Panc1 (cell line): ENCODE data around the gene SETDB1. TPM values are rescaled to one million over a fixed set of nuclear protein-coding genes. Genes with fewer than 3 reads are reported as not detected.

ENCODE experiments used
- ATAC-seq: fragments of 200-7000 bp; cut with Tn5 transposase; 2 replicates; pipeline ENCODE4 v1.9.1; 2020; ENCODE audit warnings: mild to moderate bottlenecking, moderate library complexity
- BruUV-seq: library from RNA; stranded (reverse); fragments of 400-500 nt; replicated peaks from 2 replicates; lab custom pipeline; 2021; lab: Mats Ljungman, UMichigan
- CTCF ChIA-PET: fragments of 300-600 bp; sonication (Branson Sonifier 250); formaldehyde crosslinking; loops from one replicate; lab custom pipeline; 2022; ENCODE audit warnings: antibody characterized with exemption; lab: Charles Lee
- POLR2A ChIA-PET: fragments of 300-600 bp; sonication (Branson Sonifier 250); formaldehyde crosslinking; loops from one replicate; lab custom pipeline; 2022; ENCODE audit warnings: antibody characterized with exemption; lab: Charles Lee
- DNase-seq: peaks from one replicate; pipeline ENCODE4 v3.0.0-alpha.2; 2010; ENCODE audit warnings: low read depth, low spot score
- H3K27ac ChIP-seq: 2 replicates; pipeline ENCODE4 v1.5.1; 2011; ENCODE audit warnings: mild to moderate bottlenecking, low read length, inconsistent platforms
- H3K27me3 ChIP-seq: fragments of 200-500 bp; sonication (Bioruptor generic); 2 replicates; pipeline ENCODE4 v1.6.0; 2014; ENCODE audit warnings: low read length, inconsistent platforms; ENCODE audit not compliant: control insufficient read depth, insufficient read depth
- H3K36me3 ChIP-seq: fragments of 200-500 bp; sonication (Bioruptor generic); 2 replicates; pipeline ENCODE4 v1.5.1; 2014; ENCODE audit warnings: inconsistent platforms, mild to moderate bottlenecking, low read length, moderate library complexity; ENCODE audit not compliant: control insufficient read depth, insufficient read depth
- H3K4me1 ChIP-seq: 2 replicates; pipeline ENCODE4 v1.5.1; 2011; ENCODE audit warnings: inconsistent platforms, mild to moderate bottlenecking, low read length, moderate library complexity; ENCODE audit not compliant: control insufficient read depth, insufficient read depth
- H3K4me3 ChIP-seq, 2 experiments: 2 replicates each; pipeline ENCODE4 v1.5.1; 2011 to 2012; ENCODE audit warnings: low read depth in 2 of 2, low read length in 2 of 2, mild to moderate bottlenecking in 2 of 2, inconsistent platforms in 1 of 2, moderate library complexity in 1 of 2
- H3K9me3 ChIP-seq: fragments of 200-500 bp; sonication (Bioruptor generic); 2 replicates; pipeline ENCODE4 v1.5.1; 2014; ENCODE audit warnings: low read depth, mild to moderate bottlenecking, inconsistent platforms, low read length, moderate library complexity; ENCODE audit not compliant: control insufficient read depth, insufficient read depth
- POLR2AphosphoS5 ChIP-seq: IDR thresholded peaks from 2 replicates; pipeline ENCODE4 v1.6.1; 2012; ENCODE audit warnings: mild to moderate bottlenecking, low read depth, low read length, moderate library complexity
- SIN3A ChIP-seq: IDR thresholded peaks from 2 replicates; pipeline ENCODE4 v1.6.1; 2012; ENCODE audit warnings: low read depth, mild to moderate bottlenecking, low read length, moderate library complexity, borderline replicate concordance; ENCODE audit not compliant: insufficient read depth
- TCF7L2 ChIP-seq: IDR thresholded peaks from 2 replicates; pipeline ENCODE4 v1.6.1; 2011; ENCODE audit warnings: mild to moderate bottlenecking, low read depth, low read length, inconsistent platforms
- in situ Hi-C: cut with HindIII; loops from 2 replicates; pipeline ENCODE4 v1.10.0; 2016; ENCODE audit warnings: low sequenced_read_pairs, low pct_unique_long_range_greater_than_20kb
- intact Hi-C: fragments of 100-400 bp; cut with micrococcal nuclease; formaldehyde crosslinking; loops from one replicate; pipeline ENCODE4 v1.10.0; 2022; ENCODE audit not compliant: unreplicated experiment
- total RNA-seq: library from RNA; stranded (reverse); gene quantifications from one replicate; pipeline ENCODE4 v1.2.1, GENCODE V29; 2021; ENCODE audit not compliant: unreplicated experiment
- TF ChIP-seq, protein P1 (sequence below), 2 experiments: IDR thresholded peaks; 2 replicates each; pipeline ENCODE4 v1.6.1; 2011 to 2012; ENCODE audit warnings: low read depth in 2 of 2, control low read depth in 1 of 2, low read length in 1 of 2, mild to moderate bottlenecking in 1 of 2, moderate library complexity in 1 of 2; ENCODE audit not compliant: insufficient read depth in 1 of 2
- TF ChIP-seq, protein P2 (sequence below): fragments of 450-650 bp; IDR thresholded peaks from 2 replicates; pipeline ENCODE4 v1.5.1; 2017; ENCODE audit warnings: mild to moderate bottlenecking

Gene SETDB1
- total RNA-seq, 1 experiment from 2014 or later: 43.3 TPM

DNA sequence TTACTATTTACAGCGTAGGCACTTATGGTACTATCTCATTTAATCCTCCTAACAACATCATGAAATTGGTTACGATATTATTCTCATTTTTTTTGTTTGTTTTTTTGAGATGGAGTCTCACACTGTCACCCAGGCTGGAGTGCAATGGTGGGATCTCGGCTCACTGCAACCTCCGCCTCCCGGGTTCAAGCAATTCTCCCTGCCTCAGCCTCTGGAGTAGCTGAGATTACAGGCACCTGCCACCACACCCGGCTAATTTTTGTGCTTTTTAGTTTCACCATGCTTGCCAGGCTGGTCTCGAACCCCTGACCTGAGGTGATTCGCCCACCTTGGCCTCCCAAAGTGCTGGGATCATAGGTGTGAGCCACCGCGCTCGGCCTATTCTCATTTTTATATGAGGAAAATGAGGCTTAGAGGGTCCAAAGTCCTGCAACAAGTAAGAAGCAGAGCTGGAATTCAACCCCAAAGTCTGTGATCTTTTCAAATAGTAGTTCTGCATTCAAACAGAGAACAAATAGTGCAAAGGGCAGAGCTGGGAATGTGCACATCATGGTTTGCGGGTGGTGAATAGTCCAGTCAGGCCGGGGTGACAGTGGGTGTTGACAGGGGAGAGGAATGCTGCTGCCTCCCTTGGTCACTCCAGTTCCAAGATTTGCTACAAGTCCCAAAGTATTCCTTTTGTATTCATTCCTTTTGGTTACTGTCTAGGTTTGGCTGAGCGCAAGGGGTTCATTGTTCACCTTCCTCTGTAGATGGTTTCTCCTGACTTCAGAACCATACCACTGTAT is 86.7 kb downstream of the SETDB1 start:
- H3K9me3 ChIP-seq: no peaks in the 10 kb centered on the region
- no peaks in the 10 kb centered on the region for H3K27me3 ChIP-seq
- H3K4me3 ChIP-seq: no peak overlapping the region
- H3K27ac ChIP-seq: no peak overlapping the region
- ATAC-seq (no peak), DNase-seq (no peak)
- TF ChIP-seq, protein P1, sequence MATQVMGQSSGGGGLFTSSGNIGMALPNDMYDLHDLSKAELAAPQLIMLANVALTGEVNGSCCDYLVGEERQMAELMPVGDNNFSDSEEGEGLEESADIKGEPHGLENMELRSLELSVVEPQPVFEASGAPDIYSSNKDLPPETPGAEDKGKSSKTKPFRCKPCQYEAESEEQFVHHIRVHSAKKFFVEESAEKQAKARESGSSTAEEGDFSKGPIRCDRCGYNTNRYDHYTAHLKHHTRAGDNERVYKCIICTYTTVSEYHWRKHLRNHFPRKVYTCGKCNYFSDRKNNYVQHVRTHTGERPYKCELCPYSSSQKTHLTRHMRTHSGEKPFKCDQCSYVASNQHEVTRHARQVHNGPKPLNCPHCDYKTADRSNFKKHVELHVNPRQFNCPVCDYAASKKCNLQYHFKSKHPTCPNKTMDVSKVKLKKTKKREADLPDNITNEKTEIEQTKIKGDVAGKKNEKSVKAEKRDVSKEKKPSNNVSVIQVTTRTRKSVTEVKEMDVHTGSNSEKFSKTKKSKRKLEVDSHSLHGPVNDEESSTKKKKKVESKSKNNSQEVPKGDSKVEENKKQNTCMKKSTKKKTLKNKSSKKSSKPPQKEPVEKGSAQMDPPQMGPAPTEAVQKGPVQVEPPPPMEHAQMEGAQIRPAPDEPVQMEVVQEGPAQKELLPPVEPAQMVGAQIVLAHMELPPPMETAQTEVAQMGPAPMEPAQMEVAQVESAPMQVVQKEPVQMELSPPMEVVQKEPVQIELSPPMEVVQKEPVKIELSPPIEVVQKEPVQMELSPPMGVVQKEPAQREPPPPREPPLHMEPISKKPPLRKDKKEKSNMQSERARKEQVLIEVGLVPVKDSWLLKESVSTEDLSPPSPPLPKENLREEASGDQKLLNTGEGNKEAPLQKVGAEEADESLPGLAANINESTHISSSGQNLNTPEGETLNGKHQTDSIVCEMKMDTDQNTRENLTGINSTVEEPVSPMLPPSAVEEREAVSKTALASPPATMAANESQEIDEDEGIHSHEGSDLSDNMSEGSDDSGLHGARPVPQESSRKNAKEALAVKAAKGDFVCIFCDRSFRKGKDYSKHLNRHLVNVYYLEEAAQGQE (IDR thresholded peaks at IDR 0.05; ENCODE audit: insufficient read depth in 1 of 2, low read depth in 2 of 2, low read length in 1 of 2): no peak
- TF ChIP-seq SIN3A: no peak
- TF ChIP-seq, protein P2, sequence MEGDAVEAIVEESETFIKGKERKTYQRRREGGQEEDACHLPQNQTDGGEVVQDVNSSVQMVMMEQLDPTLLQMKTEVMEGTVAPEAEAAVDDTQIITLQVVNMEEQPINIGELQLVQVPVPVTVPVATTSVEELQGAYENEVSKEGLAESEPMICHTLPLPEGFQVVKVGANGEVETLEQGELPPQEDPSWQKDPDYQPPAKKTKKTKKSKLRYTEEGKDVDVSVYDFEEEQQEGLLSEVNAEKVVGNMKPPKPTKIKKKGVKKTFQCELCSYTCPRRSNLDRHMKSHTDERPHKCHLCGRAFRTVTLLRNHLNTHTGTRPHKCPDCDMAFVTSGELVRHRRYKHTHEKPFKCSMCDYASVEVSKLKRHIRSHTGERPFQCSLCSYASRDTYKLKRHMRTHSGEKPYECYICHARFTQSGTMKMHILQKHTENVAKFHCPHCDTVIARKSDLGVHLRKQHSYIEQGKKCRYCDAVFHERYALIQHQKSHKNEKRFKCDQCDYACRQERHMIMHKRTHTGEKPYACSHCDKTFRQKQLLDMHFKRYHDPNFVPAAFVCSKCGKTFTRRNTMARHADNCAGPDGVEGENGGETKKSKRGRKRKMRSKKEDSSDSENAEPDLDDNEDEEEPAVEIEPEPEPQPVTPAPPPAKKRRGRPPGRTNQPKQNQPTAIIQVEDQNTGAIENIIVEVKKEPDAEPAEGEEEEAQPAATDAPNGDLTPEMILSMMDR: no peak
- no peak for TF ChIP-seq POLR2AphosphoS5
- no peak for TF ChIP-seq TCF7L2
- ChIA-PET POLR2A (no interaction called here), CTCF (no interaction called here)
- H3K36me3 ChIP-seq: no peaks in the 10 kb centered on the region
- H3K4me1 ChIP-seq: peaks cover 7% of the 10 kb centered on the region
- intact Hi-C loops (no loop called here), in situ Hi-C loops (no loop called here)
- BruUV-seq: no TSS peak

DNA sequence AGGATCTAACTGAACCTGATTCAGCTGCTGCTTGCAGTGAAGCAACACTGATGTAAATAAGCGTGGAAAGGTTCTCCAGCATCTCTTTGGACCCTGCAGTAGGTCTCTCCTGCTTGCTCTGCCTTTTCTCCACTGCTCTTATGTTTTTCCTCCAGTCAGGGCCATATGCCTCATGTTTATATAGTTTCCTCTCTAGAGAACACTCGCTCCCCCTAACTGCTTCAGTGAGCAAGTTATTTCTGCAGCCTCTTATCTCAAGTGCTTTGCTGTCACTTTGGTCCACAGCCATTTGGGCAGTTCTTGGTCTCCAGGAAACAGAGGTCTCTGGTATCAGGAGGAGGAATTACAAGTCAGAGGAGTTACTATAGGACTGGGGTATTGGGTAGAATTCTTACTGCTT is 87.4 kb downstream of the SETDB1 start:
- no peaks in the 10 kb centered on the region for H3K36me3 ChIP-seq
- no peak for DNase-seq
- H3K4me1 ChIP-seq: peaks cover 7% of the 10 kb centered on the region
- ChIA-PET POLR2A (no interaction called here), CTCF (no interaction called here)
- H3K4me3 ChIP-seq: no peak overlapping the region
- H3K9me3 ChIP-seq: no peaks in the 10 kb centered on the region
- H3K27me3 ChIP-seq: no peaks in the 10 kb centered on the region
- no peak for ATAC-seq
- TF ChIP-seq, protein P1 (IDR thresholded peaks at IDR 0.05; ENCODE audit: insufficient read depth in 1 of 2, low read depth in 2 of 2, low read length in 1 of 2): no peak
- no peak for TF ChIP-seq TCF7L2
- TF ChIP-seq SIN3A: no peak
- TF ChIP-seq, protein P2: no peak
- no peak for TF ChIP-seq POLR2AphosphoS5
- intact Hi-C loops (no loop called here), in situ Hi-C loops (no loop called here)
- no peak overlapping the region for H3K27ac ChIP-seq
- no TSS peak for BruUV-seq
